HG02884 (cell line): Measurements from ENCODE around the gene HEXB.
A peak's percentile ranks its signal among the peaks of the same experiment; 100 is the strongest.
"Not testable (repeated sequence)": the region's sequence is repeated elsewhere in the genome, so short reads cannot be mapped to it uniquely, and the experiment has no call there.

Experiments
- ATAC-seq: cut with Tn5 transposase; IDR thresholded peaks from one replicate; pipeline ENCODE4 v1.9.1; 2021; ENCODE audit warnings: mild to moderate bottlenecking, moderate library complexity; ENCODE audit not compliant: unreplicated experiment

Gene HEXB

GRCh38 chr5:74725331-74725730 lies 40.3 kb downstream of the HEXB start:
- ATAC-seq, result no peak

- ATAC-seq, result no peak
Observed at GRCh38 chr5:74736759-74737158, 51.7 kb downstream of the HEXB start.

GRCh38 chr5:74738406-74738805 lies 53.4 kb downstream of the HEXB start:
- no peak for ATAC-seq

- not testable (repeated sequence) for ATAC-seq
Observed at GRCh38 chr5:74748742-74749141, 63.7 kb downstream of the HEXB start.

GRCh38 chr5:74761241-74761640 lies 76.2 kb downstream of the HEXB start:
- ATAC-seq, result no peak

- ATAC-seq, result no peak
Observed at GRCh38 chr5:74762599-74762998, 77.6 kb downstream of the HEXB start.

- ATAC-seq, result no peak
Observed at GRCh38 chr5:74763504-74763903, 78.5 kb downstream of the HEXB start.

- no peak for ATAC-seq
Observed at GRCh38 chr5:74765201-74765600, 80.2 kb downstream of the HEXB start.

GRCh38 chr5:74765929-74766328 lies 80.9 kb downstream of the HEXB start:
- no peak for ATAC-seq

- ATAC-seq, result peak; percentile 33
Observed at GRCh38 chr5:74766418-74766848, 81.4 kb downstream of the HEXB start.

- peak; percentile 82 for ATAC-seq
Observed at GRCh38 chr5:74766849-74767578, 82.0 kb downstream of the HEXB start, which contains the start of the genes GFM2 and NSA2. Gene GFM2, minus strand, starts transcription at chr5:74767117. Its CDS starts 3,375 bp downstream, at chr5:74763742. Gene NSA2, plus strand, starts transcription at chr5:74767249. Its CDS starts 112 bp downstream, at chr5:74767361.

GRCh38 chr5:74767579-74767913 lies 82.5 kb downstream of the HEXB start:
- peak; percentile 21 for ATAC-seq
